ENCODE results near the gene MYL9. TPM values are rescaled to one million over a fixed set of nuclear protein-coding genes. Genes with fewer than 3 reads are reported as not detected.
A peak's percentile ranks its signal among the peaks of the same experiment; 100 is the strongest.

The MYL9 gene
- total and polyA plus RNA-seq, 10 of the 15 experiments (the other 5 are each of a cell fraction or from before 2014, with no cell fraction given), result 0.28 to 1.7 (median 0.63) TPM; not detected in 3

- H2AFZ ChIP-seq (ENCODE audit: control insufficient read depth, low read depth, low read length), result no peak overlapping the region
- WGBS (ENCODE audit: insufficient coverage, insufficient replicate concordance, low lambda C conversion rate, missing lambda C conversion rate), result 94% methylated on average over 10 of the region's 10 CpGs
- no peaks in the 10 kb centered on the region; the same call in 1 of the 2 replicates for H4K20me1 ChIP-seq (ENCODE audit: control insufficient read depth, insufficient read depth)
- H3K4me1 ChIP-seq (ENCODE audit: control insufficient read depth, insufficient read depth, low read length), result peaks cover 21% of the 10 kb centered on the region
- in situ Hi-C loops (cut with MboI), result no loop called here
- H3K9ac ChIP-seq (ENCODE audit: control insufficient read depth, insufficient read depth, low read length), result no peak overlapping the region
- intact Hi-C loops (cut with micrococcal nuclease; ENCODE audit: unreplicated experiment), result no loop called here
- peaks cover 3 to 15% of the 10 kb centered on the region in 2 experiments; a peak in 3 of 4 replicates for H3K36me3 ChIP-seq (ENCODE audit: control insufficient read depth in 2 of 2, insufficient read depth in 2 of 2, low read length in 1 of 2)
- TF ChIP-seq RAD21 (IDR thresholded peaks at IDR 0.05; ENCODE audit: insufficient read depth, low read depth, low read length), result peak; percentile 52
- TF ChIP-seq SMC3 (IDR thresholded peaks at IDR 0.05; ENCODE audit: borderline replicate concordance, low read length), result peak; percentile 15; the same call in 1 of the 2 replicates
- no peak for TF ChIP-seq IRF3 (IDR thresholded peaks at IDR 0.05)
- TF ChIP-seq SMAD1 (IDR thresholded peaks at IDR 0.05; ENCODE audit: low read depth, partially characterized antibody), result no peak
- TF ChIP-seq YBX1 (IDR thresholded peaks at IDR 0.05), result no peak
- TF ChIP-seq CTCF (IDR thresholded peaks at IDR 0.05 in 2 of 3, conservative IDR thresholded peaks at IDR 0.05 in 1 of 3; ENCODE audit: control insufficient read depth in 2 of 3, extremely low read depth in 1 of 3, insufficient read depth in 1 of 3, low read depth in 3 of 3, low read length in 3 of 3), result peak; percentile 21 to 51 (median 48); a peak in 4 of 6 replicates
- no peaks in the 10 kb centered on the region for H3K9me3 ChIP-seq (replicated peaks; ENCODE audit: control insufficient read depth, insufficient read depth, low read length)
- SMC1A ChIA-PET (ENCODE audit: uncharacterized antibody, unreplicated experiment), result interaction anchor here (0.6 to 2.3 kb wide), 10 partner anchors 16 to 456 kb away, joined by 3 to 17 read pairs (median 4); no protein-coding TSS in a partner anchor
- FAIRE-seq (no peak), DNase-seq (ENCODE audit: low read depth, low spot score) (no peak), ATAC-seq (peak; percentile 42)
- no TSS peak for BruUV-seq (replicated peaks)
- peak overlapping the region; percentile 59; the same call in 1 of the 2 replicates for H3K27ac ChIP-seq (ENCODE audit: control insufficient read depth, insufficient read depth)
- RAD21 ChIA-PET (ENCODE audit: unreplicated experiment), result interaction anchor here (1.2 to 2.3 kb wide), 8 partner anchors 22 to 291 kb away, joined by 3 to 17 read pairs (median 5); no protein-coding TSS in a partner anchor
- no peak overlapping the region for H3K4me3 ChIP-seq
- H3K27me3 ChIP-seq (replicated peaks in 1 of 2; ENCODE audit: control insufficient read depth in 2 of 2, insufficient read depth in 2 of 2, low read length in 1 of 2), result no peaks in the 10 kb centered on the region
- CTCF ChIA-PET, result interaction anchor here (1.0 to 2.5 kb wide), 9 partner anchors 9 to 58 kb away, joined by 3 to 12 read pairs (median 9); no protein-coding TSS in a partner anchor
- H3K4me2 ChIP-seq (ENCODE audit: control insufficient read depth, insufficient read depth), result no peak overlapping the region
- H3K79me2 ChIP-seq (ENCODE audit: control insufficient read depth, insufficient read depth, low read length), result peaks cover 3% of the 10 kb centered on the region; the same call in 1 of the 2 replicates
- POLR2A ChIA-PET, result no interaction called here
Observed at GRCh38 chr20:36493051-36493800, 48.1 kb upstream of the MYL9 start.

Data from GM12878 (cell line).